Measurements from ENCODE around the gene SYT12. TPM values are rescaled to one million over a fixed set of nuclear protein-coding genes. Genes with fewer than 3 reads are reported as not detected.

The SYT12 gene
- total RNA-seq, 1 donor from 2014 or later, result not detected

DNA sequence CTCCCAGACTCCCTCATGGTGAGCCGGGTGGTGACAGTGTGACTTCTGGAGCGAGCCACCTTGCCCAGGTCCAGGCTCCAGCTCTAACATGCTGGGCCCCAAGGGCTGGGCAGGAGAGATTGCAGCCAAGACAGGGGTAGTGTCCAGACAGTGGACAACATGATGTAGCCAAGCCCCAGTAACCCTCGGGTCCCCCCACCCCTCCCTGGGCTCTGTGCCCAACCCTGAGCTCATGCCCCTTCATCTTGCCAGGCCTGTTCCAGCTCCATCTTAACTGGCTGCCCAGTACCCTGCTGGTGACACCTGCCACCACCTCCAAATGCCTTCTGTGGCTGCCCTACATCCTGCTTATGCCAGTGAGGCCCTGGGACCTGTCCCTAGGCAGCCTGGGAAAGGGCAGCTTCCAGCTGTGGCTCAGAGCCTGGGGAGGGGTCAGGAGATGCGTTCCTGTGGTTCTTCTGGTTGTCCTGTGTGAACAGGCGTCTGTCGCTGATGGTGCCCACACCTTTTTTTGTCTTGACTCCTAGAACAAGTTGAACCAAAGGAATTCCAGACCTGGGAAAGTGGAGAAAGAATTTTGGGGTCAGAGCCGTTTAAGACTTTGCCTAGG is 12.5 kb upstream of the SYT12 start:
- peaks cover 0 to 3% (median 0%) of the 10 kb centered on the region in 3 donors for H3K27me3 ChIP-seq (ENCODE audit: control insufficient read depth in 3 of 3, insufficient read depth in 3 of 3, low read length in 3 of 3)
- no peak overlapping the region for H3K4me3 ChIP-seq (ENCODE audit: low read length in 3 of 3)
- H3K4me1 ChIP-seq (ENCODE audit: control insufficient read depth in 3 of 3, insufficient read depth in 3 of 3, low read length in 3 of 3), result no peaks in the 10 kb centered on the region
- no peaks in the 10 kb centered on the region for H3K36me3 ChIP-seq (ENCODE audit: control insufficient read depth in 3 of 3, insufficient read depth in 3 of 3, low read length in 3 of 3)
- no peaks in the 10 kb centered on the region for H3K9me3 ChIP-seq (ENCODE audit: control insufficient read depth in 3 of 3, low read length in 3 of 3)
- no peak overlapping the region for H3K27ac ChIP-seq (ENCODE audit: low read depth, low read length)
- H3K9ac ChIP-seq (ENCODE audit: low read depth in 1 of 3, low read length in 3 of 3), result no peak overlapping the region

- H3K9ac ChIP-seq (ENCODE audit: low read depth in 1 of 3, low read length in 3 of 3), result no peak overlapping the region
- H3K9me3 ChIP-seq (ENCODE audit: control insufficient read depth in 3 of 3, low read length in 3 of 3), result no peaks in the 10 kb centered on the region
- peaks cover 0 to 3% (median 0%) of the 10 kb centered on the region in 3 donors for H3K27me3 ChIP-seq (ENCODE audit: control insufficient read depth in 3 of 3, insufficient read depth in 3 of 3, low read length in 3 of 3)
- no peak overlapping the region for H3K27ac ChIP-seq (ENCODE audit: low read depth, low read length)
- no peaks in the 10 kb centered on the region for H3K4me1 ChIP-seq (ENCODE audit: control insufficient read depth in 3 of 3, insufficient read depth in 3 of 3, low read length in 3 of 3)
- no peaks in the 10 kb centered on the region for H3K36me3 ChIP-seq (ENCODE audit: control insufficient read depth in 3 of 3, insufficient read depth in 3 of 3, low read length in 3 of 3)
- H3K4me3 ChIP-seq (ENCODE audit: low read length in 3 of 3), result no peak overlapping the region
Observed at GRCh38 chr11:67013511-67014045, 9.4 kb upstream of the SYT12 start.

- H3K4me3 ChIP-seq (ENCODE audit: low read length in 3 of 3), result no peak overlapping the region
- H3K36me3 ChIP-seq (ENCODE audit: control insufficient read depth in 3 of 3, insufficient read depth in 3 of 3, low read length in 3 of 3), result no peaks in the 10 kb centered on the region
- no peak overlapping the region for H3K27ac ChIP-seq (ENCODE audit: low read depth, low read length)
- peaks cover 0 to 3% (median 0%) of the 10 kb centered on the region in 3 donors for H3K27me3 ChIP-seq (ENCODE audit: control insufficient read depth in 3 of 3, insufficient read depth in 3 of 3, low read length in 3 of 3)
- H3K9ac ChIP-seq (ENCODE audit: low read depth in 1 of 3, low read length in 3 of 3), result no peak overlapping the region
- H3K4me1 ChIP-seq (ENCODE audit: control insufficient read depth in 3 of 3, insufficient read depth in 3 of 3, low read length in 3 of 3), result no peaks in the 10 kb centered on the region
- no peaks in the 10 kb centered on the region for H3K9me3 ChIP-seq (ENCODE audit: control insufficient read depth in 3 of 3, low read length in 3 of 3)
Observed at GRCh38 chr11:67014343-67014742, 8.6 kb upstream of the SYT12 start.

DNA sequence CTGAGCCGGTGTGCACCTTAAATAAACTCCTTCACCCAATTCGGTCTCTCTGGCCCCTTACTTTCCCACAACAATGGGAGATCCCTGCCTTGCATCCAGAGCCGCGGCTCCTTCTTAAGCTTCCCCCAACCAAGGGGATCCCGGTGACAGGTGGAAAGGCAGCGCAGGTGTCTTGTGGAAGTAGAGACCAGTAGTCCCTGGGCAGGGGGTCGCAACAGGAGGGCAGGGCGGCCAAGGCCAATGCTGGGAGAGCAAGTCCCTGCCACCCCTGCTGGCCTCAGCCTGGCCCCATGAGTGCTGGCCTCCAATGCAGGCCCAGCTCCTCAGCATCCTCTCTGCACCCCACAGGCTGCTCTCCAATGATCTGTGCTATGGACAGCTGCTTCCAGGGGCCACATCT is 7.9 kb upstream of the SYT12 start:
- Histone ChIP-seq H3K36me3 (ENCODE audit: control insufficient read depth in 3 of 3, insufficient read depth in 3 of 3, low read length in 3 of 3) (no peaks in the 10 kb centered on the region), H3K4me1 (ENCODE audit: control insufficient read depth in 3 of 3, insufficient read depth in 3 of 3, low read length in 3 of 3) (no peaks in the 10 kb centered on the region), H3K9me3 (ENCODE audit: control insufficient read depth in 3 of 3, low read length in 3 of 3) (no peaks in the 10 kb centered on the region), H3K27ac (ENCODE audit: low read depth, low read length) (no peak overlapping the region), H3K27me3 (ENCODE audit: control insufficient read depth in 3 of 3, insufficient read depth in 3 of 3, low read length in 3 of 3) (peaks cover 0 to 3% (median 0%) of the 10 kb centered on the region in 3 donors), H3K9ac (ENCODE audit: low read depth in 1 of 3, low read length in 3 of 3) (no peak overlapping the region), H3K4me3 (ENCODE audit: low read length in 3 of 3) (no peak overlapping the region)

- Histone ChIP-seq H3K27me3 (ENCODE audit: control insufficient read depth in 3 of 3, insufficient read depth in 3 of 3, low read length in 3 of 3) (peaks cover 0 to 3% (median 0%) of the 10 kb centered on the region in 3 donors), H3K9me3 (ENCODE audit: control insufficient read depth in 3 of 3, low read length in 3 of 3) (no peaks in the 10 kb centered on the region), H3K9ac (ENCODE audit: low read depth in 1 of 3, low read length in 3 of 3) (no peak overlapping the region), H3K27ac (ENCODE audit: low read depth, low read length) (no peak overlapping the region), H3K4me1 (ENCODE audit: control insufficient read depth in 3 of 3, insufficient read depth in 3 of 3, low read length in 3 of 3) (no peaks in the 10 kb centered on the region), H3K4me3 (ENCODE audit: low read length in 3 of 3) (no peak overlapping the region), H3K36me3 (ENCODE audit: control insufficient read depth in 3 of 3, insufficient read depth in 3 of 3, low read length in 3 of 3) (no peaks in the 10 kb centered on the region)
Observed at GRCh38 chr11:67016550-67016949, 6.4 kb upstream of the SYT12 start.

- Histone ChIP-seq H3K9ac (ENCODE audit: low read depth in 1 of 3, low read length in 3 of 3) (no peak overlapping the region), H3K4me1 (ENCODE audit: control insufficient read depth in 3 of 3, insufficient read depth in 3 of 3, low read length in 3 of 3) (peaks cover 0 to 12% (median 11%) of the 10 kb centered on the region in 3 donors), H3K4me3 (ENCODE audit: low read length in 3 of 3) (no peak overlapping the region), H3K36me3 (ENCODE audit: control insufficient read depth in 3 of 3, insufficient read depth in 3 of 3, low read length in 3 of 3) (no peaks in the 10 kb centered on the region), H3K27ac (ENCODE audit: low read depth, low read length) (no peak overlapping the region), H3K27me3 (ENCODE audit: control insufficient read depth in 3 of 3, insufficient read depth in 3 of 3, low read length in 3 of 3) (peaks cover 23 to 26% (median 24%) of the 10 kb centered on the region in 3 donors), H3K9me3 (ENCODE audit: control insufficient read depth in 3 of 3, low read length in 3 of 3) (no peaks in the 10 kb centered on the region)
Observed at GRCh38 chr11:67020949-67021348, 2.0 kb upstream of the SYT12 start.

GRCh38 chr11:67022341-67022933 is 497 bp upstream of the SYT12 start:
- Histone ChIP-seq H3K27me3 (ENCODE audit: control insufficient read depth in 3 of 3, insufficient read depth in 3 of 3, low read length in 3 of 3) (peaks cover 23 to 26% (median 24%) of the 10 kb centered on the region in 3 donors), H3K27ac (ENCODE audit: low read depth, low read length) (no peak overlapping the region), H3K9ac (ENCODE audit: low read depth in 1 of 3, low read length in 3 of 3) (peak overlapping the region in 1 of 3 donors; percentile 45), H3K4me3 (ENCODE audit: low read length in 3 of 3) (peak overlapping the region; percentile 48 to 70 (median 57)), H3K36me3 (ENCODE audit: control insufficient read depth in 3 of 3, insufficient read depth in 3 of 3, low read length in 3 of 3) (no peaks in the 10 kb centered on the region), H3K4me1 (ENCODE audit: control insufficient read depth in 3 of 3, insufficient read depth in 3 of 3, low read length in 3 of 3) (peaks cover 0 to 12% (median 11%) of the 10 kb centered on the region in 3 donors), H3K9me3 (ENCODE audit: control insufficient read depth in 3 of 3, low read length in 3 of 3) (no peaks in the 10 kb centered on the region)

DNA sequence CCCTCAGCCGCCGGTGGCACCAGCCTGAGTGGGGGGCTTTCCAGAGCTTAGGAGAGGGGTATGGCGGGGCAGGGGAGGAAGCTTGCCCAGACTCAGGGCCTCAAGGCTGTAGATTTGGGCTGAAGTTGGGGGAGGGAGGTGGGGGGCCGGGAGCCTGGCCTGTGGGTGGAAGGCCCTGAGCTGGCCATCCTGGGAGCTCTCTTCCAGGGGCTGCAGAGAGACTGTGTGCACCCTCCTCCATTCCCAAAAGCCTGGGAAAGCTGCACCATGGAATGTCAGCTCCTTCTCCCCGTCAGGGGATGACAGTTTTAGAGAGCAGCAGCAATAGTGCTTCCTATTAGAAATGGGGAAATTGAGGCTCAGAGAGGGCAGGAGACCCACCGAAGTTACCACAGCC is 1.0 kb downstream of the SYT12 start:
- no peaks in the 10 kb centered on the region for H3K9me3 ChIP-seq (ENCODE audit: control insufficient read depth in 3 of 3, low read length in 3 of 3)
- H3K27ac ChIP-seq (ENCODE audit: low read depth, low read length), result no peak overlapping the region
- peaks cover 23 to 26% (median 24%) of the 10 kb centered on the region in 3 donors for H3K27me3 ChIP-seq (ENCODE audit: control insufficient read depth in 3 of 3, insufficient read depth in 3 of 3, low read length in 3 of 3)
- H3K4me3 ChIP-seq (ENCODE audit: low read length in 3 of 3), result peak overlapping the region; percentile 38 to 70 (median 68)
- peaks cover 0 to 12% (median 11%) of the 10 kb centered on the region in 3 donors for H3K4me1 ChIP-seq (ENCODE audit: control insufficient read depth in 3 of 3, insufficient read depth in 3 of 3, low read length in 3 of 3)
- H3K36me3 ChIP-seq (ENCODE audit: control insufficient read depth in 3 of 3, insufficient read depth in 3 of 3, low read length in 3 of 3), result no peaks in the 10 kb centered on the region
- peak overlapping the region in 1 of 3 donors; percentile 69 for H3K9ac ChIP-seq (ENCODE audit: low read depth in 1 of 3, low read length in 3 of 3)

DNA sequence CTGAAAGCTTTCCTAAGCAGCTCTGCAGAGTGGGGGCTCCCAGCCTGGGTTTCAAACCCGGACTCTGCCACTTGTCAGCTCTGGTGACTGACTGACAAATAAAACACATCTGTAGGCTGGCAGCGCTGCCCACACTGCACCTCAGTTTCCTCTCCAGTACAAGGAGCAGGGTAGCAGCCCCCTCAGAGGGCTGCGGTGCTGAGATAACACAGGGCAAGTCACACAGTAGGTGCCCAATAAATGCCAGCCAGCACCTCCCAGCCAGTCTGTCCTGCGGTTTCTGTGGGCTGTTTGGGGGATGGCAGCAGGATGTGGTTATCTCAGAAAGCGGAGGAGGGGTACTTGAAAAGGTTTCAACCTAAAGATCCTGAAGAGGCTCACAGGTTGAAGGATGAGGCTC is 1.5 kb downstream of the SYT12 start:
- H3K4me1 ChIP-seq (ENCODE audit: control insufficient read depth in 3 of 3, insufficient read depth in 3 of 3, low read length in 3 of 3), result peaks cover 0 to 12% (median 11%) of the 10 kb centered on the region in 3 donors
- H3K9me3 ChIP-seq (ENCODE audit: control insufficient read depth in 3 of 3, low read length in 3 of 3), result no peaks in the 10 kb centered on the region
- H3K27ac ChIP-seq (ENCODE audit: low read depth, low read length), result no peak overlapping the region
- no peak overlapping the region for H3K9ac ChIP-seq (ENCODE audit: low read depth in 1 of 3, low read length in 3 of 3)
- no peaks in the 10 kb centered on the region for H3K36me3 ChIP-seq (ENCODE audit: control insufficient read depth in 3 of 3, insufficient read depth in 3 of 3, low read length in 3 of 3)
- no peak overlapping the region for H3K4me3 ChIP-seq (ENCODE audit: low read length in 3 of 3)
- peaks cover 23 to 26% (median 24%) of the 10 kb centered on the region in 3 donors for H3K27me3 ChIP-seq (ENCODE audit: control insufficient read depth in 3 of 3, insufficient read depth in 3 of 3, low read length in 3 of 3)

DNA sequence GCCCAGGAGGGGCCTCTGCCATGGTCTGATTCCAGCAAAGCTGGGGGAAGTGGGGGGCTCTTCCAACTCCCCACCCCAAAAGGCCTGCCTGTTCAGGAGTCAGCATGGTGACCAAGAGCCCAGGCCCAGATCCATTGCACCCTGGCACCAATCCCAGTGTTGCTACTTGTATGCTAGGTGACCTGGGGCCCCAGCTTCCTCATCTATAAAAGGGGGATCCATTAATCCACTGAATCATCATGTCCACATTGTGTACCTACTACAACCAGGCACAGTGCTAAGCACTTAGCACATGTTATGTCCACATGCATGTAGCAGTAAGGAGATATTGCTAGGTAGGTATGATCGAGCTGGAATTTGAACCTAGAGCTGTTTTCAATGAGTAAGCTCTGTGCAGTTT is 2.0 kb downstream of the SYT12 start:
- H3K27me3 ChIP-seq (ENCODE audit: control insufficient read depth in 3 of 3, insufficient read depth in 3 of 3, low read length in 3 of 3), result peaks cover 23 to 26% (median 24%) of the 10 kb centered on the region in 3 donors
- no peaks in the 10 kb centered on the region for H3K36me3 ChIP-seq (ENCODE audit: control insufficient read depth in 3 of 3, insufficient read depth in 3 of 3, low read length in 3 of 3)

More for the DNA sequence above, 2.0 kb downstream of the SYT12 start:
- peaks cover 0 to 12% (median 11%) of the 10 kb centered on the region in 3 donors for H3K4me1 ChIP-seq (ENCODE audit: control insufficient read depth in 3 of 3, insufficient read depth in 3 of 3, low read length in 3 of 3)
- H3K27ac ChIP-seq (ENCODE audit: low read depth, low read length), result no peak overlapping the region
- no peak overlapping the region for H3K4me3 ChIP-seq (ENCODE audit: low read length in 3 of 3)
- no peak overlapping the region for H3K9ac ChIP-seq (ENCODE audit: low read depth in 1 of 3, low read length in 3 of 3)
- H3K9me3 ChIP-seq (ENCODE audit: control insufficient read depth in 3 of 3, low read length in 3 of 3), result no peaks in the 10 kb centered on the region
